HepG2 (cell line): Measurements from ENCODE around the gene MED12L. TPM values are rescaled to one million over a fixed set of nuclear protein-coding genes. Genes with fewer than 3 reads are reported as not detected.

Experiments
- ATAC-seq: fragments of 200-7000 bp; cut with Tn5 transposase; 3 replicates; pipeline ENCODE4 v1.9.1; 2020; ENCODE audit warnings: mild to moderate bottlenecking, moderate library complexity
- BruUV-seq: library from RNA; stranded (reverse); fragments of 400-500 nt; replicated peaks from 2 replicates; lab custom pipeline; 2021; lab: Mats Ljungman, UMichigan
- CTCF ChIA-PET: fragments of 300-600 bp; formaldehyde crosslinking; extraction: SDS; loops from one replicate; lab custom pipeline; 2021; ENCODE audit warnings: low total read pairs, inconsistent platforms, low intra/inter-chr PET ratio; lab: Yijun Ruan, JAX
- POLR2A ChIA-PET: fragments of 350-600 bp; sonication (Branson Sonifier 250); formaldehyde crosslinking; loops from one replicate; lab custom pipeline; 2020; ENCODE audit warnings: antibody characterized with exemption, inconsistent platforms; lab: Yijun Ruan, JAX
- DNase-seq: peaks from one replicate; pipeline ENCODE4 v3.0.0-alpha.2; 2015; ENCODE audit warnings: low spot score
- FAIRE-seq: peaks from 3 replicates; lab custom pipeline; 2011; peaks lifted over from hg19 to GRCh38; lab: Jason Lieb, UNC
- H2AFZ ChIP-seq: one replicate; pipeline ENCODE4 v1.6.1; 2011; ENCODE audit warnings: low read length, inconsistent platforms
- H3K27ac ChIP-seq: fragments of 300-600 bp; 3 replicates; pipeline ENCODE4 v1.8.0; 2011; ENCODE audit warnings: mixed run types, mild to moderate bottlenecking, mixed read lengths, low read length, inconsistent platforms; ENCODE audit not compliant: insufficient read depth; ENCODE audit errors: extremely low read length
- H3K27me3 ChIP-seq, 2 experiments: fragments of 200-600 bp in 1 of 2; 2 replicates in 1 of 2; 3 replicates in 1 of 2; pipeline versions ENCODE4 v1.6.0 to v1.8.0; 2011; ENCODE audit warnings: low read length in 2 of 2, mild to moderate bottlenecking in 2 of 2, moderate library complexity in 2 of 2, inconsistent platforms in 1 of 2; ENCODE audit not compliant: insufficient read depth in 2 of 2, control insufficient read depth in 1 of 2
- H3K36me3 ChIP-seq, 2 experiments: fragments of 200-600 bp in 1 of 2; replicated peaks in 1 of 2; 2 replicates in 1 of 2; 3 replicates in 1 of 2; pipeline versions ENCODE4 v1.5.1 to v1.8.0; 2011; ENCODE audit warnings: low read length in 2 of 2, inconsistent platforms in 1 of 2; ENCODE audit not compliant: insufficient read depth in 2 of 2, control insufficient read depth in 1 of 2
- H3K4me1 ChIP-seq: 2 replicates; pipeline ENCODE4 v1.5.1; 2012; ENCODE audit warnings: low read length, inconsistent platforms; ENCODE audit not compliant: insufficient read depth
- H3K4me2 ChIP-seq: 2 replicates; pipeline ENCODE4 v1.6.0; 2011; ENCODE audit warnings: low read depth, low read length, inconsistent platforms
- H3K4me3 ChIP-seq, 3 experiments: fragments of 200-600 bp in 1 of 3; sonication (generic), shearing (Covaris generic) in 1 of 3; replicated peaks in 1 of 3; 2 replicates each; pipeline ENCODE4 v1.5.1; 2011 to 2016; ENCODE audit warnings: low read length in 3 of 3, inconsistent platforms in 2 of 3, low read depth in 2 of 3, mild to moderate bottlenecking in 2 of 3, control low read depth in 1 of 3, mixed read lengths in 1 of 3; ENCODE audit not compliant: insufficient read depth in 1 of 3
- H3K79me2 ChIP-seq: one replicate; pipeline ENCODE4 v1.6.1; 2011; ENCODE audit warnings: low read length, inconsistent platforms; ENCODE audit not compliant: insufficient read depth
- H3K9ac ChIP-seq: 2 replicates; pipeline ENCODE4 v1.6.0; 2011; ENCODE audit warnings: mild to moderate bottlenecking, low read depth, low read length, inconsistent platforms; ENCODE audit not compliant: insufficient read depth
- H3K9me3 ChIP-seq: 2 replicates; pipeline ENCODE4 v1.5.1; 2012; ENCODE audit warnings: mild to moderate bottlenecking, low read length
- H4K20me1 ChIP-seq: 2 replicates; pipeline ENCODE4 v1.6.0; 2011; ENCODE audit warnings: inconsistent platforms, mild to moderate bottlenecking, low read length, moderate library complexity; ENCODE audit not compliant: insufficient read depth
- NFE2L1 ChIP-seq: sonication (generic); formaldehyde crosslinking; IDR thresholded peaks from 2 replicates; pipeline ENCODE4 v1.4.0; 2020; ENCODE audit warnings: missing genetic modification reagents, mild to moderate bottlenecking, borderline replicate concordance
- RFX5 ChIP-seq: IDR thresholded peaks from 2 replicates; pipeline ENCODE4 v1.6.1; 2011; ENCODE audit warnings: low read depth, low read length, improper control_type of control experiment
- SMAD9 ChIP-seq: sonication (generic); formaldehyde crosslinking; IDR thresholded peaks from 2 replicates; pipeline ENCODE4 v1.5.1; 2020; ENCODE audit warnings: mild to moderate bottlenecking, missing genetic modification reagents
- ZBTB25 ChIP-seq: IDR thresholded peaks from 2 replicates; pipeline ENCODE4 v1.6.1; 2018; ENCODE audit warnings: missing genetic modification reagents
- ZBTB26 ChIP-seq: IDR thresholded peaks from 2 replicates; pipeline ENCODE4 v1.6.1; 2016; ENCODE audit warnings: missing compliant biosample characterization, missing genetic modification reagents, borderline replicate concordance
- ZFP41 ChIP-seq: sonication (generic); formaldehyde crosslinking; IDR thresholded peaks from 2 replicates; pipeline ENCODE4 v1.4.0; 2020; ENCODE audit warnings: mild to moderate bottlenecking, missing genetic modification reagents, borderline replicate concordance
- ZNF207 ChIP-seq: fragments of 450-650 bp; IDR thresholded peaks from 2 replicates; pipeline ENCODE4 v1.6.1; 2016; ENCODE audit warnings: antibody characterized with exemption, borderline replicate concordance
- ZNF776 ChIP-seq: sonication (generic); formaldehyde crosslinking; IDR thresholded peaks from 2 replicates; pipeline ENCODE4 v1.4.0; 2020; ENCODE audit warnings: mild to moderate bottlenecking, missing genetic modification reagents
- ZSCAN21 ChIP-seq: sonication (generic); formaldehyde crosslinking; IDR thresholded peaks from 2 replicates; pipeline ENCODE4 v1.8.0; 2022; ENCODE audit warnings: mild to moderate bottlenecking, missing genetic modification reagents, moderate library complexity, borderline replicate concordance
- WGBS: methylation state at CpG from one replicate; pipeline ENCODE4 v1.1.6; 2017; ENCODE audit warnings: low lambda C conversion rate; 5-methylcytosine and 5-hydroxymethylcytosine counted together
- in situ Hi-C: cut with HindIII; loops from 2 replicates; pipeline ENCODE4 v1.10.0; 2017; ENCODE audit warnings: low pct_unique_long_range_greater_than_20kb; ENCODE audit not compliant: extremely low pct_ligation_motif_present
- intact Hi-C: fragments of 100-400 bp; cut with micrococcal nuclease; formaldehyde crosslinking; loops from one replicate; pipeline ENCODE4 v1.10.0; 2022; ENCODE audit not compliant: unreplicated experiment
- polyA plus RNA-seq, 8 experiments: library from polyadenylated mRNA; depleted of rRNA in 3 of 8; stranded (reverse) in 7 of 8; unstranded in 1 of 8; fragments of >200 nt; fragmentation: Illumina TruSeq in 4 of 8; extraction: Trizol in 4 of 8; gene quantifications; 2 replicates each; pipeline versions ENCODE4 v1.2.1 to v1.2.3, GENCODE V29; 2011 to 2016; ENCODE audit warnings: low read depth in 4 of 8, missing spikeins in 1 of 8, mixed read lengths in 1 of 8; ENCODE audit not compliant: insufficient read depth in 1 of 8
- total RNA-seq, 5 experiments: library from RNA; depleted of rRNA; stranded (reverse); fragments of >200 nt; fragmentation: Illumina TruSeq; extraction: Trizol; gene quantifications; 2 replicates each; pipeline ENCODE4 v1.2.3, GENCODE V29; 2016; ENCODE audit warnings: low read depth in 1 of 5
- TF ChIP-seq, protein P1 (sequence below): IDR thresholded peaks from 2 replicates; pipeline ENCODE4 v1.6.1; 2018; ENCODE audit warnings: missing genetic modification reagents, mild to moderate bottlenecking, missing compliant biosample characterization

MED12L gene
- total and polyA plus RNA-seq, 2 of the 13 experiments (the other 11 are each of a cell fraction or from before 2014, with no cell fraction given), result 0.07 to 0.64 TPM

- DNase-seq (no peak), ATAC-seq (no peak), FAIRE-seq (no peak)
- no peaks in the 10 kb centered on the region for H3K9me3 ChIP-seq
- 0% methylated on average over 1 of the region's 2 CpGs for WGBS
- in situ Hi-C loops (no loop called here), intact Hi-C loops (no loop called here)
- H3K27ac ChIP-seq, result no peak overlapping the region
- no peaks in the 10 kb centered on the region for H4K20me1 ChIP-seq
- H3K4me2 ChIP-seq, result no peak overlapping the region
- no peak overlapping the region for H3K4me3 ChIP-seq
- ChIA-PET POLR2A (no interaction called here), CTCF (no interaction called here)
- no peaks in the 10 kb centered on the region for H3K27me3 ChIP-seq
- H3K36me3 ChIP-seq, result no peaks in the 10 kb centered on the region
- no peak overlapping the region for H3K9ac ChIP-seq
- BruUV-seq, result no TSS peak
- H3K4me1 ChIP-seq, result no peaks in the 10 kb centered on the region
- no peak overlapping the region for H2AFZ ChIP-seq
- TF ChIP-seq ZFP41 (CRISPR knock-in tag), result no peak
- no peak for TF ChIP-seq ZSCAN21 (CRISPR knock-in tag)
- no peak for TF ChIP-seq ZNF207
- TF ChIP-seq NFE2L1, result no peak
- TF ChIP-seq ZBTB26 (CRISPR knock-in tag), result no peak
- TF ChIP-seq ZNF776 (CRISPR knock-in tag), result no peak
- no peak for TF ChIP-seq ZBTB25
- TF ChIP-seq RFX5, result no peak
- TF ChIP-seq, protein P1, sequence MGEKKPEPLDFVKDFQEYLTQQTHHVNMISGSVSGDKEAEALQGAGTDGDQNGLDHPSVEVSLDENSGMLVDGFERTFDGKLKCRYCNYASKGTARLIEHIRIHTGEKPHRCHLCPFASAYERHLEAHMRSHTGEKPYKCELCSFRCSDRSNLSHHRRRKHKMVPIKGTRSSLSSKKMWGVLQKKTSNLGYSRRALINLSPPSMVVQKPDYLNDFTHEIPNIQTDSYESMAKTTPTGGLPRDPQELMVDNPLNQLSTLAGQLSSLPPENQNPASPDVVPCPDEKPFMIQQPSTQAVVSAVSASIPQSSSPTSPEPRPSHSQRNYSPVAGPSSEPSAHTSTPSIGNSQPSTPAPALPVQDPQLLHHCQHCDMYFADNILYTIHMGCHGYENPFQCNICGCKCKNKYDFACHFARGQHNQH (CRISPR knock-in tag), result no peak
- no peak for TF ChIP-seq SMAD9 (CRISPR knock-in tag)
- H3K79me2 ChIP-seq, result no peaks in the 10 kb centered on the region
Measured at GRCh38 chr3:151480492-151480891, 395.0 kb downstream of the MED12L start.
